ENCODE measurements around the gene COQ5.

COQ5 gene, protein sequence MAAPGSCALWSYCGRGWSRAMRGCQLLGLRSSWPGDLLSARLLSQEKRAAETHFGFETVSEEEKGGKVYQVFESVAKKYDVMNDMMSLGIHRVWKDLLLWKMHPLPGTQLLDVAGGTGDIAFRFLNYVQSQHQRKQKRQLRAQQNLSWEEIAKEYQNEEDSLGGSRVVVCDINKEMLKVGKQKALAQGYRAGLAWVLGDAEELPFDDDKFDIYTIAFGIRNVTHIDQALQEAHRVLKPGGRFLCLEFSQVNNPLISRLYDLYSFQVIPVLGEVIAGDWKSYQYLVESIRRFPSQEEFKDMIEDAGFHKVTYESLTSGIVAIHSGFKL

DNA sequence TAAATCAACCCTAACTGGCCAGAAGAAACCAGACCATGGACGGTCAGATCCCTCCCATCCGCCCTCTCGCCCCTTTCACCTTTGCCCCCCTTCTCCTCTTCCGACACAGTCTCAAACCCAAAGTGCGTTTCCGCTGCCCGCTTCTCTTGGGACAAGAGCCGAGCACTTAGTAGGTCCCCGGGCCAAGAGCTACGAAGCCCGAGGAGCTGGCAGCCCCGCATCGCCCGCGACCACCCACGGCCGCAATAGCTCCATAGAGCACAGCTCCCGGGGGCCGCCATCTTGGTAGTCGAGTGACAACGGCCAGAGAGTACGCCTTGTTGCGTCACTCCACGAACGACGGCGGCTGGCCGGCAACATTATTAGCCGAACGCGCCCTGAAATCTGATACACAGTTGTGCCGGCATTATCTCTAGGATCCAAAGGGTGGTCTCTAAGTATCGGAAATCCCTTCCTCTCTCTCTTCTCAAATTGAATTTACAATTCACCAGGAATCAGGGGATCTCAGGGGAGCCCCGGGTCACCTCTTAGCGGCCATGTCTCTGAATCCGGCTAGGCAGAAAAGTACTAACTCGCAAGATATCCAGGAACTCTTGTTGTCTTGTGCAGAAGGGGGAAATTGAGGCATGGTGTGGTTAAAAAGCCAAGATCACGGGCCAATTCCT lies at the start of gene COQ5:
TSS of gene COQ5 (minus strand) at position 298 of the 665 bp plus-strand sequence. CDS start at position 281, 17 bp downstream.
- H3K4me1 Mint-ChIP-seq (ENCODE audit: low read depth), result peaks cover 12% of the 10 kb centered on the region
- H3K27me3 Mint-ChIP-seq, result no peaks in the 10 kb centered on the region
- H3K9me3 Mint-ChIP-seq, result no peaks in the 10 kb centered on the region
- H3K27ac Mint-ChIP-seq, result peak within 1 kb of the TSS; percentile 96
- peaks cover 13% of the 10 kb centered on the region for H3K36me3 Mint-ChIP-seq (ENCODE audit: low read depth)
- intact Hi-C loops (cut with micrococcal nuclease), result loop anchor here (1.0 kb wide), 1 partner anchor 33 kb away; the partner anchor contains the start of gene DYNLL1
- peak within 1 kb of the TSS; percentile 100 for H3K4me3 Mint-ChIP-seq

DNA sequence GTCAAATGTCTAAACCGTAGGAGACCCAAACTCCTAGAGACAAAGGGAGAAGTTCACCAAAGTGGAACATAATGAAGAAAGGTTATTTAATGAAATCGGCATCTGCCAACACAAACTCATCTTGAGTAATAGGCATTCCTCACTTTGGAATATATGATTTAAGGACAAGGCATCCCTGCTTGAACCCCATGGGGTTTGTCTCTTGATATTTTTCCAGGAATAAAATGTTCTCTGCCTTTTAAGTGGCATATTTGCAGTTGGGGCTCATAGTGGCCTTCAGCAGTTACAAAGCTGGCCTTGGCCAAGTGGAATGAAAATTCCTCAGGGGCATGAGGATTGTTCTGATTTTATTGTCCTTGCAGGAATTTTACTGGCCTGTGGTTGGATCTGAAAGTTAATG lies 45.1 kb upstream of the COQ5 start:
- intact Hi-C loops (cut with micrococcal nuclease), result no loop called here
- no peaks in the 10 kb centered on the region for H3K4me1 Mint-ChIP-seq (ENCODE audit: low read depth)

DNA sequence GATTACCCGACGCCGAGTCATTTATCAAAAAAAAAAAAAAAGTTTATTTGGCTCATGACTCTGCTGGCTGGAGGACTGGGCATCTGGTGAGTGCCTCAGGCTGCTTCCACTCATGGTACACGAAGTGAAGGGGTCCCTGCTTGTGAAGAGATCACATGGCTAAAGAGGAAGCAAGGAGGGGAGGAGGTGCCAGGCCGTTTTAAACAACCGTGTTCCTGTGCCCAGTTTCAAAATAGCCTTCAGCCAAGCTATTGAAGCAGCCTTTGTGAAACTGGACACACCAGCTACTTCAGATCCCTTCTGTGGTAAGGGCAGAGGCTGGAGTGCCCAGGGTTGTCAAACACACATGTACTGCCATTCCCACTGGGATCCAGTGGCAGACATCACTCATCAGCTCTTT lies 44.6 kb upstream of the COQ5 start:
- Mint-ChIP-seq H3K9me3 (no peaks in the 10 kb centered on the region), H3K27ac (no peak overlapping the region), H3K4me1 (ENCODE audit: low read depth) (no peaks in the 10 kb centered on the region), H3K36me3 (ENCODE audit: low read depth) (peaks cover 100% of the 10 kb centered on the region), H3K27me3 (no peaks in the 10 kb centered on the region), H3K4me3 (no peak overlapping the region)
- intact Hi-C loops (cut with micrococcal nuclease), result no loop called here

More for the DNA sequence above, 45.1 kb upstream of the COQ5 start:
- no peaks in the 10 kb centered on the region for H3K27me3 Mint-ChIP-seq
- H3K27ac Mint-ChIP-seq, result peak overlapping the region; percentile 14
- H3K36me3 Mint-ChIP-seq (ENCODE audit: low read depth), result peaks cover 100% of the 10 kb centered on the region
- H3K4me3 Mint-ChIP-seq, result no peak overlapping the region
- no peaks in the 10 kb centered on the region for H3K9me3 Mint-ChIP-seq

DNA sequence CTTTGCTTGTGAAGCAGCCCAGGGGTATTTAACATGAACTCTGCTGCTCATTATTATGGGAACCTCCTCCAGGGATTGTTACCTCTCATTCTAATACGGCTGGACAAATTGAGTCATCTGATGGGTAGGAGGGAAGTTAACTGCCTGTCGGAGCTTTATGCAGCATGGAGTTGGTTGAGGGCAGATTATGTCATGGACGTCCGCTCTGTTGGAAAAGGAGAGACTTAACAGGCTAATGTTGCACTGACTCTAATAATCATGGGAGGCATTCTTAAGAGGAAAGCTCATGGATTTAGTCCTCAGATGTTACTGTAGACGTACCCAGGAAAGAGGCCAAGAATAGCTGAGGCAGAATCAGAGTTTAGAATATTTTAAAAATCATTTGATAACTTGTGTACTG lies 42.3 kb upstream of the COQ5 start:
- peaks cover 100% of the 10 kb centered on the region for H3K36me3 Mint-ChIP-seq (ENCODE audit: low read depth)
- H3K9me3 Mint-ChIP-seq, result no peaks in the 10 kb centered on the region
- intact Hi-C loops (cut with micrococcal nuclease), result no loop called here
- H3K4me1 Mint-ChIP-seq (ENCODE audit: low read depth), result no peaks in the 10 kb centered on the region
- no peak overlapping the region for H3K27ac Mint-ChIP-seq
- H3K27me3 Mint-ChIP-seq, result no peaks in the 10 kb centered on the region
- no peak overlapping the region for H3K4me3 Mint-ChIP-seq

DNA sequence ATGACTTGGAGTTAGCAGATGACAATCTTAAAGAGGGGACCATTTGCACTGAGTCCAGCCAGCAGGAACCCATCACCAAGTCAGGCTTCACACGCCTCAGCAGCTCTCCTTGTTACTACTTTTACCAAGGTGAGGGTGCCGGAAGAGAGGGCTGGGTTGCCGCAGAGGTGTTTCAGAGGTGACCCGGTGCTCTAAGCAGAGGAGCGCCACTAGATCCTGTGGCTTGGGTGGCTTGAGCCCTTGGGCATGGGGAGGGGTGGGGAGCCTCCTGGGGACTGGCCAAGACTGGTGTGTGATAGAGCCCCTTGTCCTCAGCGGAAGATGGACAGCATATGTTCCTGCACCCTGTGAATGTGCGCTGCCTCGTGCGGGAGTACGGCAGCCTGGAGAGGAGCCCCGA lies 34.5 kb upstream of the COQ5 start:
- H3K27me3 Mint-ChIP-seq, result no peaks in the 10 kb centered on the region
- intact Hi-C loops (cut with micrococcal nuclease), result no loop called here
- H3K4me3 Mint-ChIP-seq, result no peak overlapping the region
- H3K9me3 Mint-ChIP-seq, result no peaks in the 10 kb centered on the region
- no peak overlapping the region for H3K27ac Mint-ChIP-seq
- H3K4me1 Mint-ChIP-seq (ENCODE audit: low read depth), result no peaks in the 10 kb centered on the region
- H3K36me3 Mint-ChIP-seq (ENCODE audit: low read depth), result peaks cover 100% of the 10 kb centered on the region

DNA sequence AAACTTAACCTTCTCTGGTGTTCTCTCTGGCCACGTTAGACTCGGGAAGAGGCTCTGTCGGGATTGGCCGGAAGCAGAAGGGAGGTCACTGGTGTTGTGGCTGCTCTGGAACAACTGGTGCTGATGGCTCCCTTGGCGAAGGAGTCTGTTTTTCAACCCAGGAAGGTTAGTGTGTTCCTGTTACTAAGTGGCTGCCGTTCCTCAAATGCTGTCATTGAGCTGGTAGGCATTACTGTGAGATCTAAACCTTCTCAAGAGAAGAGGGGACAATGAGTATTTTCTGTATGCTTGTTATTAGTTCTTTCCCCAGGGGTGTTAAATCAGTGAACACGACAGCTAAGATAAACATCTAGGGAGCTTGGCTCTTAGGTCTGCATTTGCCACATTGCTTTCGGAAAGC lies 33.9 kb upstream of the COQ5 start:
- Mint-ChIP-seq H3K4me3 (no peak overlapping the region), H3K9me3 (no peaks in the 10 kb centered on the region), H3K27me3 (no peaks in the 10 kb centered on the region), H3K36me3 (ENCODE audit: low read depth) (peaks cover 97% of the 10 kb centered on the region), H3K27ac (no peak overlapping the region), H3K4me1 (ENCODE audit: low read depth) (no peaks in the 10 kb centered on the region)
- intact Hi-C loops (cut with micrococcal nuclease), result no loop called here

DNA sequence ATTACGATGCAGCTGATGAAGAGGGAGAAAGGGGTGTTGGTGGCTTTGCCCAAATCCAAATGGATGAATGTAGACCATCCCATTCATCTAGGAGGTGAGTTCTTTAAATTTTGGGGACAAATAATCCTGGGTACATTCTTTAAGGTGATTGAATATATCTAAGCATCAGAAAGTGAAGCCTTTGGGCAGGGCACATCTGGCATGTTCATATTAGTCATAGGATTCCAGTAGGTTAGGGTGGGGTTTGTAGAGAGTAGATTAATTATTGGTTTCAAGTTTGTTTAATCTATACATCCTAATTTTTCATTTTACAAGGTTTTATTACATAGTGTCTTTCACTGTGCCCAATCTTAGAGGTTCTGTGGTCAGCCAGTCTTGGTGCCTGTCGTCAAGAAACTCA lies 28.6 kb upstream of the COQ5 start:
- no peak overlapping the region for H3K27ac Mint-ChIP-seq
- no peak overlapping the region for H3K4me3 Mint-ChIP-seq
- H3K9me3 Mint-ChIP-seq, result no peaks in the 10 kb centered on the region
- no peaks in the 10 kb centered on the region for H3K27me3 Mint-ChIP-seq
- H3K36me3 Mint-ChIP-seq (ENCODE audit: low read depth), result peaks cover 90% of the 10 kb centered on the region
- H3K4me1 Mint-ChIP-seq (ENCODE audit: low read depth), result peaks cover 4% of the 10 kb centered on the region
- intact Hi-C loops (cut with micrococcal nuclease), result no loop called here

DNA sequence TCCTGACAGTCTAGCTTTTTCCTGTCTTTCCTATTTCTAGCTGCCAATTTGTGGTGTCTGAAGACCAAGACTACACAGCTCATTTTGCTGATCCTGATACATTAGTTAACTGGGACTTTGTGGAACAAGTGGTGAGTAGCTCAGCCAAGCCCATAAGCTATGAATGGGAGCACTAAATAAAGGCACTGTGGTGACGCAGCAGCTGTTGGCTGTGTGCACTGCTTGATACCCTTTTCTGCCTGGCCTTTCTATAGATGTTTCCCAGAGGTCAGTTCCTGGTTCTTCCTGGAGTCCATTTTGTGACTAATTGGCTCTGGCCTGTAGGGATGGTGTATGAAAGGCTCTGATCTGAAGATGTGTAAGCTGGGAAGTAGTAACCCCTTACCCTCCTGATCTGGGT lies 25.7 kb upstream of the COQ5 start:
- H3K4me1 Mint-ChIP-seq (ENCODE audit: low read depth), result peaks cover 4% of the 10 kb centered on the region
- no peak overlapping the region for H3K27ac Mint-ChIP-seq
- H3K27me3 Mint-ChIP-seq, result no peaks in the 10 kb centered on the region
- intact Hi-C loops (cut with micrococcal nuclease), result no loop called here
- H3K36me3 Mint-ChIP-seq (ENCODE audit: low read depth), result peaks cover 61% of the 10 kb centered on the region
- no peak overlapping the region for H3K4me3 Mint-ChIP-seq
- H3K9me3 Mint-ChIP-seq, result no peaks in the 10 kb centered on the region

DNA sequence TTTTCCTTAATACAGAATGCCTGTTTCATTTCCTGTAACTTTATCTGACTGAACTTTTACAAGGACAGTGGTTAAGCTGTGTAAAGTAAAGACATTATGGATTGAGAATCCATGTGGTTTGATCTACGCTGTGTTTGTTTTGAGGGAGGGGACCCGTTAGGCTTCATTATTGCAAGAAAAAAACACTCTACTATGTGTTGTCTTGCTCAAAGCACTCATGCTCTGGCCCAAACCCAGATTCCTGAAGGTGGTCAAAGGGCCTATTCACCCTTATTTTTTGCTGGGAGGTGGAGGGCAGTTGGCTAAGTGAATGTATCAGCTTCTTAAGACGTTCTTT lies 17.1 kb upstream of the COQ5 start:
- intact Hi-C loops (cut with micrococcal nuclease), result no loop called here
- H3K9me3 Mint-ChIP-seq, result no peaks in the 10 kb centered on the region
- no peaks in the 10 kb centered on the region for H3K27me3 Mint-ChIP-seq
- H3K4me1 Mint-ChIP-seq (ENCODE audit: low read depth), result peaks cover 20% of the 10 kb centered on the region
- peaks cover 30% of the 10 kb centered on the region for H3K36me3 Mint-ChIP-seq (ENCODE audit: low read depth)
- no peak overlapping the region for H3K4me3 Mint-ChIP-seq
- no peak overlapping the region for H3K27ac Mint-ChIP-seq

DNA sequence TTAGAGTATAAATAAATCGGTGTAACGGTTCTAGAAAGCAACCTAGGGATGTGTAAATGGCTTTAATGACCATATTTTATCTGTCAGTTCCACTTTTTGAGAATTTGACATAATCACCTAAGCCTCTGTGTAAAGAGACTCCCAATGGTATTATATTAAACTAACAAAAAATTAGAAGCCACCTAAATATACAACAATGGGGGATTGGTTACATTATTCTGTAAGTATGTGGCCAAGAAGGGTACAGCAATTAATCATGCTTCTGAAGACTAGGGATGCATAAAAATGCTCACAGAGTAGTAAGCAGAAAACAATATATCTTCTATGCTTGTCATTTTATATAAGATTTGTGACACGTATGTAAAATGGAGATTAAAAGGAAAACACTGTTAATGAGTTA lies 15.7 kb upstream of the COQ5 start:
- no peaks in the 10 kb centered on the region for H3K9me3 Mint-ChIP-seq
- H3K4me1 Mint-ChIP-seq (ENCODE audit: low read depth), result peaks cover 31% of the 10 kb centered on the region
- intact Hi-C loops (cut with micrococcal nuclease), result no loop called here
- no peaks in the 10 kb centered on the region for H3K27me3 Mint-ChIP-seq
- H3K27ac Mint-ChIP-seq, result no peak overlapping the region
- peaks cover 39% of the 10 kb centered on the region for H3K36me3 Mint-ChIP-seq (ENCODE audit: low read depth)
- H3K4me3 Mint-ChIP-seq, result no peak overlapping the region

DNA sequence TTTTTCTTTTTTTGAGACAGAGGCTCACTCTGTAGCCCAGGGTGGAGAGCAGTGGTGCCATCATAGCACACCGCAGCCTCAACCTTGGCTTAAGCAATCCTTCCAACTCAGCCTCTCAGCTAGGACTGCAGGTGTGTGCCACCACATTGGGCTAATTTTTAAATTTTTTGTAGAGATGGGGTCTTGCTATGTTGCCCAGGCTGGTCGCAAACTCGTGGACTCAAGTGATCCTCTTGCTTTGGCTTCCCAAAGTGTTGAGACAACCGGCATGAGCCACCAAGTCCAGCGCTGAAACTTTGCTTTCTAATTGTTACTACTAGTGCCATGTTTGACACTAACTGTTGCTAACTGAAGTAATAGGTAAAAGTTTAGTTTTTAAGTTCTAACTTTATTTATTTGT lies 13.2 kb upstream of the COQ5 start:
- H3K36me3 Mint-ChIP-seq (ENCODE audit: low read depth), result peaks cover 55% of the 10 kb centered on the region
- intact Hi-C loops (cut with micrococcal nuclease), result no loop called here

DNA sequence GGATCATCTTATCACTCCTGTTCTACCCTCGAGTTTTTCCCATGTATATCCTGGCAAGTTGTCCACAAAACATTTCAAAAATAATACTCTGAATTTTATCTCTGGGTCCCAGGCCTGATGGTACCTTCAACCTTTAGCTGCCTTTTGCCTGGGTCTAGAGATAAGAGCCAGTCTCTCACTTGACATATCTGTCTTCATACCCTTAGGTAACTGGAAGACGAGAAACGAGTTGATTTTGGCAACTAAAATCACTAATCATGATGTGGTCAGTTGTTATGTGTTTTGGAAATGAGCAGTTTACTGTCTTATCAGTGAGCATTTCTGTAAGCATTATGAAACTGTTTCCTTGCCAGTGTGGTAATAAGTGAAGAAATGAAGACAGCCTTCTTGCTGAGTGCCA lies 11.5 kb upstream of the COQ5 start:
- intact Hi-C loops (cut with micrococcal nuclease), result no loop called here
- no peaks in the 10 kb centered on the region for H3K27me3 Mint-ChIP-seq
- no peak overlapping the region for H3K4me3 Mint-ChIP-seq
- H3K36me3 Mint-ChIP-seq (ENCODE audit: low read depth), result peaks cover 70% of the 10 kb centered on the region
- H3K4me1 Mint-ChIP-seq (ENCODE audit: low read depth), result peaks cover 73% of the 10 kb centered on the region
- H3K9me3 Mint-ChIP-seq, result no peaks in the 10 kb centered on the region
- no peak overlapping the region for H3K27ac Mint-ChIP-seq

More for the DNA sequence above, 13.2 kb upstream of the COQ5 start:
- H3K27me3 Mint-ChIP-seq, result no peaks in the 10 kb centered on the region
- peak overlapping the region; percentile 30 for H3K4me3 Mint-ChIP-seq
- no peak overlapping the region for H3K27ac Mint-ChIP-seq
- H3K9me3 Mint-ChIP-seq, result no peaks in the 10 kb centered on the region
- H3K4me1 Mint-ChIP-seq (ENCODE audit: low read depth), result peaks cover 56% of the 10 kb centered on the region

DNA sequence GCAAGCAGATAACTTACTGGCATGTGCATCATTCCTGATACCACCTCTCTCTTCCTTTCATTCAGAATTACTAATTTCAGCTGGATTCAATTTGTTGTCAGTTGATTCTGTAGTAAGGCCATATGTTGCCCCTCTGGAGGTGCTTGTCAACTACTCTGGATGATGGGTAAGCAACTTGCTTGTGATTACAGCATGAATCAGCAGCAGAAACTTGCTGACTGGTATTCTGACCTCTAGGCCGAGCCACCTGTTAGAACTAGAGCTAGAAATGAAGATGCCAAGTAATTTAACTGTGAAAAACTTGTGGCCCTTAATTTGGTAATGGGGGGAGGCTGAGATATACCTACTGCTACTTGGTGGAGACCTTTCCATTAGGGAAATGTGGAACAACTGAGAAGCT lies 10.3 kb upstream of the COQ5 start:
- intact Hi-C loops (cut with micrococcal nuclease), result no loop called here
- Mint-ChIP-seq H3K36me3 (ENCODE audit: low read depth) (peaks cover 78% of the 10 kb centered on the region), H3K4me3 (no peak overlapping the region), H3K27me3 (no peaks in the 10 kb centered on the region), H3K27ac (peak overlapping the region; percentile 61), H3K9me3 (no peaks in the 10 kb centered on the region), H3K4me1 (ENCODE audit: low read depth) (peaks cover 71% of the 10 kb centered on the region)

DNA sequence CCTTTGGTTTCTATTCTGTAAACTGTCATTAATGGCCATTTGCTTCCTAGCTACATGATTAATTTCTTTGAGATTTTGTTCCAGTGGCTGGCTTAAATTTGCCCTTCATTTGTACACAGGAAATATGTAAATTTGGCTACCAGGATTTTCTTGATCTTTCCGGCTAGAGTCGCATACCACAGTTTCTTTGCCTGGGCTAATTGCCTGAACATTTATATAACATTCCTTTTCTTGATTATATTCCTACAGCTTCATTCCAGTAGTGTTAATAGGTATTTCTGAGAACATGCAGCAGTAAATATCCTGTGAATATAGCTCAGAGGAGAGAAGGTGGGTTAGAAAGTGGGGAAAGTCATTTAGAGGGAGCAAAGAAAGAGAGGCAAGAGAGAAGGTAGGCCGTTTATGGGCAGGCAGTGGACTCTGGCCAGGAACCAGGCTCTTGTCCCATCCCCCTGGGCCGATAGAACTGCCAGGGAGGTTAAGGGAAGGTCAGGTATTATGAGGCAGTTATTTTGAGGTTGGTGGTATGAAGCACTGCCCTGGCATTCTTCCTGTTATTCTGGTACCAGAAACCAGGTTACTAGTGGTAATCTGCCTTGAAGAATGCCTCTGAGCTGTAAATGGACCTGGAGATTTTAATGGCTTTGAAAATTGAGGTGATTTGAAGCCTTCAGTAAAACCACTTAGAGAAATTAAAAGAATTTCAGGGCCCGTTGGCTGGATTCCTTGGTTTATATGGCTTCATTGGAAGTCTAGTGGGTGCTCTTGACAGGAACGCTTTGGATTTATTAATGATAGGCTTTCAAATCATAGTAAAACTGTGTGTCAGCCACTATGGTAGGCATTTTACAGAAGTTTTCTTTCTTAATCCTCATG lies 9.6 kb upstream of the COQ5 start:
- Mint-ChIP-seq H3K36me3 (ENCODE audit: low read depth) (peaks cover 73% of the 10 kb centered on the region), H3K4me1 (ENCODE audit: low read depth) (peaks cover 63% of the 10 kb centered on the region)

More for the DNA sequence above, 9.6 kb upstream of the COQ5 start:
- Mint-ChIP-seq H3K4me3 (peak overlapping the region; percentile 51), H3K9me3 (no peaks in the 10 kb centered on the region), H3K27ac (peak overlapping the region; percentile 61), H3K27me3 (no peaks in the 10 kb centered on the region)
- intact Hi-C loops (cut with micrococcal nuclease), result no loop called here
